ENCODE results near the gene ULK1.

The ULK1 gene

DNA sequence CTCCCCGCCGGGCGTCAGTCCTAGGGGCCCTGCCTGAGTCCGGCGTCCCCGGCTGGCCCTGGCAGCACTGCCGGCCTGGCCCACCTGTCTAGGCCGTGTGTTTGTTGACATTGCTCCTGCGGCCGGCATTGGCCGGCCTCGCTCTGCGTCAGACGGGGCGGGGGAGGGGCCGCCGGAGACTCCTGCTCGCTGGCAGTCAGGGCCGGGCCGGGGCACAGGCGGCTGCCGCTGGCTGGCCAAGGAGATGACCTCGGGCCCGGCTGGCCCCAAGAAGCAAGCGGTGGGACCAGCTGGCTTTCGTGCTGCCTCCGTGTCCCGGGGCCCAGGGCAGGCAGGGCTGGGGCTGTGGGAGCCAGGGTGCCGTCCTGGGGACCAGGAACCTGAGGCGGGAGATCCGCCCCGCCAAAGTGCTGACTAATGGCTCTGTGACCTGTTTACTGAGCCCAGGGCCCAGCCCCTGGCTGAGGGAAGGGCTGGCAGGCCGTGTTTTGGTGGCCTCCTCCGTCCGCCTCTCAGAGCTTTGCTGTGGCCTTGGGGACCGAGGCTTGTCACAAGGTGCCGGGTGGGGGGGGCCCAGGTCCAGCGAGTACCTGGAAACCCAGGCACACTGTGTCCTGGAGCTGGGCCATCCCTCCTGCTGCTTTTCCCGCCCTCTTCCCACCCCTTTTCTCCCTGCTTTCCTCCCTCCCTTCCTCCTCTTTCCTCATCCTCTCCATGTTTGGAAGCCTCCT, 1.8 kb downstream of the ULK1 start (continued):
- TF ChIP-seq YY1 (tag by site-specific recombination; IDR thresholded peaks at IDR 0.05) (no peak), ZNF335 (tag by site-specific recombination; conservative IDR thresholded peaks at IDR 0.05) (0 out of 2 replicates have a peak, but pooled peaks have one; percentile 16), KLF1 (tag by site-specific recombination; IDR thresholded peaks at IDR 0.05) (peak; percentile 36; the same call in 1 of the 2 replicates), ZIC2 (tag by site-specific recombination; IDR thresholded peaks at IDR 0.05) (peak; percentile 36), HOXC10 (CRISPR knock-in tag; IDR thresholded peaks at IDR 0.05) (0 out of 2 replicates have a peak, but pooled peaks have one; percentile 27), GLI4 (tag by site-specific recombination; IDR thresholded peaks at IDR 0.05) (no peak), KLF8 (tag by site-specific recombination; IDR thresholded peaks at IDR 0.05) (peak; percentile 49; the same call in 1 of the 2 replicates), BCL11A (tag by site-specific recombination; IDR thresholded peaks at IDR 0.05; ENCODE audit: low read depth) (0 out of 2 replicates have a peak, but pooled peaks have one; percentile 24), ZNF561 (tag by site-specific recombination; IDR thresholded peaks at IDR 0.05; ENCODE audit: borderline replicate concordance) (peak; percentile 36; the same call in 1 of the 2 replicates), ZNF169 (tag by site-specific recombination; IDR thresholded peaks at IDR 0.05) (no peak), OVOL3 (tag by site-specific recombination; IDR thresholded peaks at IDR 0.05) (0 out of 2 replicates have a peak, but pooled peaks have one; percentile 2), ZNF202 (tag by site-specific recombination; IDR thresholded peaks at IDR 0.05; ENCODE audit: borderline replicate concordance) (no peak), ZNF792 (tag by site-specific recombination; IDR thresholded peaks at IDR 0.05) (no peak), ZNF629 (tag by site-specific recombination; IDR thresholded peaks at IDR 0.05) (peak; percentile 83), ZNF324 (tag by site-specific recombination; IDR thresholded peaks at IDR 0.05) (0 out of 2 replicates have a peak, but pooled peaks have one; percentile 26), EGR2 (tag by site-specific recombination; IDR thresholded peaks at IDR 0.05; ENCODE audit: low read depth) (no peak), SP3 (tag by site-specific recombination; IDR thresholded peaks at IDR 0.05) (peak; percentile 64), ZNF157 (tag by site-specific recombination; IDR thresholded peaks at IDR 0.05) (no peak), ZNF112 (tag by site-specific recombination; IDR thresholded peaks at IDR 0.05) (no peak), GLIS2 (tag by site-specific recombination; IDR thresholded peaks at IDR 0.05) (peak; percentile 88)
- TF ChIP-seq, protein P1, sequence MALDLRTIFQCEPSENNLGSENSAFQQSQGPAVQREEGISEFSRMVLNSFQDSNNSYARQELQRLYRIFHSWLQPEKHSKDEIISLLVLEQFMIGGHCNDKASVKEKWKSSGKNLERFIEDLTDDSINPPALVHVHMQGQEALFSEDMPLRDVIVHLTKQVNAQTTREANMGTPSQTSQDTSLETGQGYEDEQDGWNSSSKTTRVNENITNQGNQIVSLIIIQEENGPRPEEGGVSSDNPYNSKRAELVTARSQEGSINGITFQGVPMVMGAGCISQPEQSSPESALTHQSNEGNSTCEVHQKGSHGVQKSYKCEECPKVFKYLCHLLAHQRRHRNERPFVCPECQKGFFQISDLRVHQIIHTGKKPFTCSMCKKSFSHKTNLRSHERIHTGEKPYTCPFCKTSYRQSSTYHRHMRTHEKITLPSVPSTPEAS (tag by site-specific recombination; IDR thresholded peaks at IDR 0.05), result 0 out of 2 replicates have a peak, but pooled peaks have one; percentile 9
- TF ChIP-seq, protein P2, sequence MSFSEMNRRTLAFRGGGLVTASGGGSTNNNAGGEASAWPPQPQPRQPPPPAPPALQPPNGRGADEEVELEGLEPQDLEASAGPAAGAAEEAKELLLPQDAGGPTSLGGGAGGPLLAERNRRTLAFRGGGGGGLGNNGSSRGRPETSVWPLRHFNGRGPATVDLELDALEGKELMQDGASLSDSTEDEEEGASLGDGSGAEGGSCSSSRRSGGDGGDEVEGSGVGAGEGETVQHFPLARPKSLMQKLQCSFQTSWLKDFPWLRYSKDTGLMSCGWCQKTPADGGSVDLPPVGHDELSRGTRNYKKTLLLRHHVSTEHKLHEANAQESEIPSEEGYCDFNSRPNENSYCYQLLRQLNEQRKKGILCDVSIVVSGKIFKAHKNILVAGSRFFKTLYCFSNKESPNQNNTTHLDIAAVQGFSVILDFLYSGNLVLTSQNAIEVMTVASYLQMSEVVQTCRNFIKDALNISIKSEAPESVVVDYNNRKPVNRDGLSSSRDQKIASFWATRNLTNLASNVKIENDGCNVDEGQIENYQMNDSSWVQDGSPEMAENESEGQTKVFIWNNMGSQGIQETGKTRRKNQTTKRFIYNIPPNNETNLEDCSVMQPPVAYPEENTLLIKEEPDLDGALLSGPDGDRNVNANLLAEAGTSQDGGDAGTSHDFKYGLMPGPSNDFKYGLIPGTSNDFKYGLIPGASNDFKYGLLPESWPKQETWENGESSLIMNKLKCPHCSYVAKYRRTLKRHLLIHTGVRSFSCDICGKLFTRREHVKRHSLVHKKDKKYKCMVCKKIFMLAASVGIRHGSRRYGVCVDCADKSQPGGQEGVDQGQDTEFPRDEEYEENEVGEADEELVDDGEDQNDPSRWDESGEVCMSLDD (tag by site-specific recombination; IDR thresholded peaks at IDR 0.05), result 0 out of 2 replicates have a peak, but pooled peaks have one; percentile 47
- TF ChIP-seq, protein P3, sequence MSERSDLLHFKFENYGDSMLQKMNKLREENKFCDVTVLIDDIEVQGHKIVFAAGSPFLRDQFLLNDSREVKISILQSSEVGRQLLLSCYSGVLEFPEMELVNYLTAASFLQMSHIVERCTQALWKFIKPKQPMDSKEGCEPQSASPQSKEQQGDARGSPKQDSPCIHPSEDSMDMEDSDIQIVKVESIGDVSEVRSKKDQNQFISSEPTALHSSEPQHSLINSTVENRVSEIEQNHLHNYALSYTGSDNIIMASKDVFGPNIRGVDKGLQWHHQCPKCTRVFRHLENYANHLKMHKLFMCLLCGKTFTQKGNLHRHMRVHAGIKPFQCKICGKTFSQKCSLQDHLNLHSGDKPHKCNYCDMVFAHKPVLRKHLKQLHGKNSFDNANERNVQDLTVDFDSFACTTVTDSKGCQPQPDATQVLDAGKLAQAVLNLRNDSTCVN (tag by site-specific recombination; optimal IDR thresholded peaks at IDR 0.05), result peak; percentile 39
- TF ChIP-seq, protein P4, sequence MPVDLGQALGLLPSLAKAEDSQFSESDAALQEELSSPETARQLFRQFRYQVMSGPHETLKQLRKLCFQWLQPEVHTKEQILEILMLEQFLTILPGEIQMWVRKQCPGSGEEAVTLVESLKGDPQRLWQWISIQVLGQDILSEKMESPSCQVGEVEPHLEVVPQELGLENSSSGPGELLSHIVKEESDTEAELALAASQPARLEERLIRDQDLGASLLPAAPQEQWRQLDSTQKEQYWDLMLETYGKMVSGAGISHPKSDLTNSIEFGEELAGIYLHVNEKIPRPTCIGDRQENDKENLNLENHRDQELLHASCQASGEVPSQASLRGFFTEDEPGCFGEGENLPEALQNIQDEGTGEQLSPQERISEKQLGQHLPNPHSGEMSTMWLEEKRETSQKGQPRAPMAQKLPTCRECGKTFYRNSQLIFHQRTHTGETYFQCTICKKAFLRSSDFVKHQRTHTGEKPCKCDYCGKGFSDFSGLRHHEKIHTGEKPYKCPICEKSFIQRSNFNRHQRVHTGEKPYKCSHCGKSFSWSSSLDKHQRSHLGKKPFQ (tag by site-specific recombination; IDR thresholded peaks at IDR 0.05), result no peak
- TF ChIP-seq, protein P5, sequence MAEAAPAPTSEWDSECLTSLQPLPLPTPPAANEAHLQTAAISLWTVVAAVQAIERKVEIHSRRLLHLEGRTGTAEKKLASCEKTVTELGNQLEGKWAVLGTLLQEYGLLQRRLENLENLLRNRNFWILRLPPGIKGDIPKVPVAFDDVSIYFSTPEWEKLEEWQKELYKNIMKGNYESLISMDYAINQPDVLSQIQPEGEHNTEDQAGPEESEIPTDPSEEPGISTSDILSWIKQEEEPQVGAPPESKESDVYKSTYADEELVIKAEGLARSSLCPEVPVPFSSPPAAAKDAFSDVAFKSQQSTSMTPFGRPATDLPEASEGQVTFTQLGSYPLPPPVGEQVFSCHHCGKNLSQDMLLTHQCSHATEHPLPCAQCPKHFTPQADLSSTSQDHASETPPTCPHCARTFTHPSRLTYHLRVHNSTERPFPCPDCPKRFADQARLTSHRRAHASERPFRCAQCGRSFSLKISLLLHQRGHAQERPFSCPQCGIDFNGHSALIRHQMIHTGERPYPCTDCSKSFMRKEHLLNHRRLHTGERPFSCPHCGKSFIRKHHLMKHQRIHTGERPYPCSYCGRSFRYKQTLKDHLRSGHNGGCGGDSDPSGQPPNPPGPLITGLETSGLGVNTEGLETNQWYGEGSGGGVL (tag by site-specific recombination; IDR thresholded peaks at IDR 0.05), result peak; percentile 79
- TF ChIP-seq, protein P6, sequence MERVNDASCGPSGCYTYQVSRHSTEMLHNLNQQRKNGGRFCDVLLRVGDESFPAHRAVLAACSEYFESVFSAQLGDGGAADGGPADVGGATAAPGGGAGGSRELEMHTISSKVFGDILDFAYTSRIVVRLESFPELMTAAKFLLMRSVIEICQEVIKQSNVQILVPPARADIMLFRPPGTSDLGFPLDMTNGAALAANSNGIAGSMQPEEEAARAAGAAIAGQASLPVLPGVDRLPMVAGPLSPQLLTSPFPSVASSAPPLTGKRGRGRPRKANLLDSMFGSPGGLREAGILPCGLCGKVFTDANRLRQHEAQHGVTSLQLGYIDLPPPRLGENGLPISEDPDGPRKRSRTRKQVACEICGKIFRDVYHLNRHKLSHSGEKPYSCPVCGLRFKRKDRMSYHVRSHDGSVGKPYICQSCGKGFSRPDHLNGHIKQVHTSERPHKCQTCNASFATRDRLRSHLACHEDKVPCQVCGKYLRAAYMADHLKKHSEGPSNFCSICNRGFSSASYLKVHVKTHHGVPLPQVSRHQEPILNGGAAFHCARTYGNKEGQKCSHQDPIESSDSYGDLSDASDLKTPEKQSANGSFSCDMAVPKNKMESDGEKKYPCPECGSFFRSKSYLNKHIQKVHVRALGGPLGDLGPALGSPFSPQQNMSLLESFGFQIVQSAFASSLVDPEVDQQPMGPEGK (tag by site-specific recombination; IDR thresholded peaks at IDR 0.05), result 0 out of 2 replicates have a peak, but pooled peaks have one; percentile 24
